Activated T-cell treated with anti-CD3 and anti-CD28 coated beads, Interleukin-2, amount 50 U/mL, for 4 hours (primary cell): ENCODE results near the gene NFIB. TPM values are rescaled to one million over a fixed set of nuclear protein-coding genes. Genes with fewer than 3 reads are reported as not detected.

Source experiments
- ATAC-seq, 2 donors: fragments of 200-7000 bp; cut with Tn5 transposase; one replicate each; pipeline ENCODE4 v1.10.0; 2021
- DNase-seq: peaks from one replicate; pipeline ENCODE4 v3.0.0-alpha.2; 2020
- H3K27me3 Mint-ChIP-seq: one replicate; pipeline ENCODE4 v1.8.0; 2021; ENCODE audit warnings: low read depth, mixed read lengths
- H3K36me3 Mint-ChIP-seq: one replicate; pipeline ENCODE4 v1.8.0; 2022; ENCODE audit warnings: mixed read lengths; ENCODE audit not compliant: insufficient read depth
- H3K4me1 Mint-ChIP-seq: one replicate; pipeline ENCODE4 v1.8.0; 2021; ENCODE audit warnings: low read depth, mixed read lengths
- H3K4me3 Mint-ChIP-seq: one replicate; pipeline ENCODE4 v1.8.0; 2021; ENCODE audit warnings: mild to moderate bottlenecking, moderate library complexity, mixed read lengths
- H3K9me3 Mint-ChIP-seq: one replicate; pipeline ENCODE4 v1.8.0; 2021; ENCODE audit warnings: mixed read lengths
- total RNA-seq, 3 donors: library from RNA; stranded (reverse); gene quantifications; one replicate each; pipeline ENCODE4 v1.2.1, GENCODE V29; 2021

NFIB gene
- total RNA-seq, 3 donors from 2014 or later = 0.20 to 0.42 (median 0.30) TPM

DNA sequence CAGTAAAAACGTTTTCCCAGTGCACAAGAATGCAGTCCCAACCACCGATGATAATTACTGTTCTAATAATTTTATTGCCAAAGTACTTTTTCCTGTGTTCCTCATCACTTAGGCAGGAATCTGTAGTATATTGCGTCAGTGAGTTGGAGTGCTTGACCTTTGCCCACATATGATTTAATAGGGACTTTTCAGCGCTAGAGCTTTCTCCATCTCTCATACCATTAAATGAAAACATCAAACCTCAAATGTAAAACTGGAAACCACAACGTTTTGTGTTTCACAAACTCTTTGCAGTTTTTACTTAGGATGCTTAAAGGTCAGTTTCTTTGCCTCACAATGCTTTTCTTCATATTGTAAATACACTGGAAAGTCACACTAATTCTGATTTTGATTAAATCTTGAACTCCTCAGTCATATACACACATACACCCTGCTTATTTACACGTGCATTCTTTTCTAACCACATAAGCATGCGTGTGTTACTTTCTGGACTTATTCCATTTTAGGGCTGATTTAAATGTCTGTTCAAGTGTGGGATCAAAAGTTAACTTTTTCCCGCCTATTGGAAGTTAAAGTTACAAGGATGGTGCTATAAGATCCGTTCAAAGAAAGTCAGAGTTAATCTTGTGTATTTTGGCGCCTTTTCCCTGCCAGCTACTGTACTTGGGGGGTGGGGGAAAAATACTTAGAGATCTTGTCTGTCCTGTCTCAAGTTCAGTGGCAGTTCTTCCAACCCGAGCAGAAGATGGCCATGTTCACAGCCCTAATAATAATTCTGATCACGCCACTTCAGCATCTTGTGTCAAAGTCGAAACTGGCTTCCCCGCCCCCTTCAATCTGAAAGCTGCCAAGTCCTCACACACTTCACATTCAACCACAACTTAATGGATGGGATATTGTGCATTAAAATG is 6.6 kb upstream of the NFIB start:
- no peaks in the 10 kb centered on the region for H3K9me3 Mint-ChIP-seq
- H3K4me1 Mint-ChIP-seq = peaks cover 29% of the 10 kb centered on the region
- ATAC-seq (no peak), DNase-seq (no peak)
- H3K36me3 Mint-ChIP-seq = no peaks in the 10 kb centered on the region
- peaks cover 45% of the 10 kb centered on the region for H3K27me3 Mint-ChIP-seq
- H3K4me3 Mint-ChIP-seq = peak overlapping the region; percentile 81

DNA sequence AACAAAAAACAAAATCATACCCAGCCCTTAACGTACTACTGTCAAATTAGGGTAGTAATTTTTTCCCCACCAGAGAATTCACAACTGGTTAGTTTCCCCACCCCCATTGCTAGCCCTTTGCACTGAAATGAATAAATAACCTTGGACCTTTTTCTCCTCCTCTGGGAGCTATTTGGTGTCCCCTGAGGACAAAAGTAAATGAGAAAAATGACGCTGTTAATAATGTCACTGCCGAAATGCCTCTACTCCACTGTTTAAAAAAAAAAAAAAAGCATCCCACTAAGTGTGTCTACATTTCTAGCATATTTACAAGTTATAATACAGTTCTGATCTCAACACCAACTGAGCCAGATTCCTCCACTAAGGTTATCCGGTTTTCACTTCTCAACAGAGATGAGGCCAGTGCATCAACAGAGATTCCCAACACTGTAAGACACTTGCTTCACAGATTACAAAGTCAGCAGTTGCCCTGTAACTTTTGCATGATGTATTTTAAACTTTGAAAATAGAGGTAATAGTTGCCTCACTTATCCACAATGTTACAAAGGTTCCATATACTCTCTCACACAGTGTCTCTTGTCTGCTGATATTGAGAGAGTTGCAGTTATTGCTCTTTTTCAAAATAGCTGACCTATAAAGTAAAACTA is 5.1 kb upstream of the NFIB start:
- DNase-seq = no peak
- H3K4me3 Mint-ChIP-seq = no peak overlapping the region
- H3K4me1 Mint-ChIP-seq = peaks cover 34% of the 10 kb centered on the region
- H3K9me3 Mint-ChIP-seq = no peaks in the 10 kb centered on the region
- no peaks in the 10 kb centered on the region for H3K36me3 Mint-ChIP-seq
- peaks cover 51% of the 10 kb centered on the region for H3K27me3 Mint-ChIP-seq
- no peak for ATAC-seq

DNA sequence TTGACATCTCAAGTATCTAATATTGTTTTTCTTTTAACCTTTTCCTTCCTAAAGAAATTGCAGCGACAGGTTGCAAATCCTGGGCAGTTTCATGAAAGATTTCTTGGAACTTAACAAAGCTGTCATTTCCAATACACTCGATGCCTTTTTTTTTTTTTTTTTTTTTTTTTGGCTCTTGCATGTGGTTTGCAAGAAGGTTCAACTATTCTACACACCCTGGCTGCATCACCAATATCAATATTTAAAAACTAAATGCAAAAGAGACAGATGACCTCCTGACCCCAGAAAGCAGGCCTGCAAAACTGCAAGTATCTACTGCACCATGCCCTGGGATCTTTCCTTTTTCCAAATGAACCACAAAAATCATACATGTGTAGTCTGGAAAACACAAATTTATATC is 4.4 kb upstream of the NFIB start:
- peaks cover 55% of the 10 kb centered on the region for H3K27me3 Mint-ChIP-seq
- H3K36me3 Mint-ChIP-seq = no peaks in the 10 kb centered on the region
- DNase-seq (no peak), ATAC-seq (no peak)
- H3K4me1 Mint-ChIP-seq = peaks cover 38% of the 10 kb centered on the region
- no peaks in the 10 kb centered on the region for H3K9me3 Mint-ChIP-seq
- no peak overlapping the region for H3K4me3 Mint-ChIP-seq

GRCh38 chr9:14317667-14318320 is 3.9 kb upstream of the NFIB start:
- H3K4me3 Mint-ChIP-seq = no peak overlapping the region
- DNase-seq (no peak), ATAC-seq (no peak)
- H3K9me3 Mint-ChIP-seq = no peaks in the 10 kb centered on the region
- H3K27me3 Mint-ChIP-seq = peaks cover 55% of the 10 kb centered on the region
- no peaks in the 10 kb centered on the region for H3K36me3 Mint-ChIP-seq
- peaks cover 36% of the 10 kb centered on the region for H3K4me1 Mint-ChIP-seq

DNA sequence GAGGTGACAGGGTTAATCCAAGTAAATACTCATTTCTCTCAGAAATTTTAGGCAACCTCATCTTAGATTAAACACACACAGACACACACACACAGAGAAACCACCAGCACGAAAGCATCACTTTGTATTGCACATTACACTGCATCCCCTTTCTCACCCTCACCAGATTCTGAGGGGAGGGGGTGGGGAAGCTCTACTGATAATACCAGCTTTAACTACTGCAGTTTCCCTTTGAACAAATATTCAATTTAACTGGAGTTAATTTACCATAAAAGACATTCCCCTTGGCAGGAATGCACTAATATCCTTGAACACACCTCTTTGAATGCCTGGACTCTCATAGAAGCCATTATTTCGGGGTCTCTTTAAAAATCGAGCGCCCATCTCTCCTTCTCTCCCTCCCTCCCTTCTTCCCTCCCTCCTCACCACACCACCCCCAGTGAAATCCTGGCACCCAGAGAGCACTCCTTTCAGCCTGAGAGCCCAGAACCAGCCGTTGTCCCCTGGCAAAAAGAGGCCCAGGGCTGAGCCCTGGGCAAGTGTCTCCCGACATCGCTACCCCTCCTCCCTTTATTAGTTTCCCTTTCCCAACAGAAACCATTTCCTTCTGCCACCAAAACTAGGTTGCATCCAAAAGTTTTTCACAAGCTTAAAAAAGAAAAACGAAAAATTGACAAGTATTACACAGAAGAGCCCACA is 2.8 kb upstream of the NFIB start:
- DNase-seq = no peak
- Mint-ChIP-seq H3K4me3 (no peak overlapping the region), H3K9me3 (no peaks in the 10 kb centered on the region), H3K27me3 (peaks cover 65% of the 10 kb centered on the region), H3K4me1 (peaks cover 32% of the 10 kb centered on the region), H3K36me3 (no peaks in the 10 kb centered on the region)
- ATAC-seq = no peak

GRCh38 chr9:14315875-14316601 is 2.1 kb upstream of the NFIB start:
- peaks cover 25% of the 10 kb centered on the region for H3K4me1 Mint-ChIP-seq
- ATAC-seq (no peak), DNase-seq (no peak)
- H3K27me3 Mint-ChIP-seq = peaks cover 61% of the 10 kb centered on the region
- H3K36me3 Mint-ChIP-seq = no peaks in the 10 kb centered on the region
- H3K4me3 Mint-ChIP-seq = peak overlapping the region; percentile 77
- H3K9me3 Mint-ChIP-seq = no peaks in the 10 kb centered on the region

- H3K36me3 Mint-ChIP-seq = no peaks in the 10 kb centered on the region
- H3K4me3 Mint-ChIP-seq = peak overlapping the region; percentile 75
- ATAC-seq = peak; percentile 61 to 65
- H3K4me1 Mint-ChIP-seq = peaks cover 18% of the 10 kb centered on the region
- no peaks in the 10 kb centered on the region for H3K9me3 Mint-ChIP-seq
- no peak for DNase-seq
- H3K27me3 Mint-ChIP-seq = peaks cover 58% of the 10 kb centered on the region
Measured at GRCh38 chr9:14314929-14315874, 1.3 kb upstream of the NFIB start.

- peaks cover 60% of the 10 kb centered on the region for H3K27me3 Mint-ChIP-seq
- H3K4me3 Mint-ChIP-seq = peak overlapping the region; percentile 75
- no peak for DNase-seq
- H3K36me3 Mint-ChIP-seq = no peaks in the 10 kb centered on the region
- ATAC-seq = no peak
- H3K9me3 Mint-ChIP-seq = no peaks in the 10 kb centered on the region
- peaks cover 18% of the 10 kb centered on the region for H3K4me1 Mint-ChIP-seq
Measured at GRCh38 chr9:14314424-14314928, 535 bp upstream of the NFIB start.

GRCh38 chr9:14313378-14313940 is 482 bp downstream of the NFIB start:
- ATAC-seq (no peak), DNase-seq (no peak)
- H3K9me3 Mint-ChIP-seq = no peaks in the 10 kb centered on the region
- H3K4me3 Mint-ChIP-seq = peak overlapping the region; percentile 77
- H3K4me1 Mint-ChIP-seq = peaks cover 19% of the 10 kb centered on the region
- peaks cover 64% of the 10 kb centered on the region for H3K27me3 Mint-ChIP-seq
- H3K36me3 Mint-ChIP-seq = no peaks in the 10 kb centered on the region

DNA sequence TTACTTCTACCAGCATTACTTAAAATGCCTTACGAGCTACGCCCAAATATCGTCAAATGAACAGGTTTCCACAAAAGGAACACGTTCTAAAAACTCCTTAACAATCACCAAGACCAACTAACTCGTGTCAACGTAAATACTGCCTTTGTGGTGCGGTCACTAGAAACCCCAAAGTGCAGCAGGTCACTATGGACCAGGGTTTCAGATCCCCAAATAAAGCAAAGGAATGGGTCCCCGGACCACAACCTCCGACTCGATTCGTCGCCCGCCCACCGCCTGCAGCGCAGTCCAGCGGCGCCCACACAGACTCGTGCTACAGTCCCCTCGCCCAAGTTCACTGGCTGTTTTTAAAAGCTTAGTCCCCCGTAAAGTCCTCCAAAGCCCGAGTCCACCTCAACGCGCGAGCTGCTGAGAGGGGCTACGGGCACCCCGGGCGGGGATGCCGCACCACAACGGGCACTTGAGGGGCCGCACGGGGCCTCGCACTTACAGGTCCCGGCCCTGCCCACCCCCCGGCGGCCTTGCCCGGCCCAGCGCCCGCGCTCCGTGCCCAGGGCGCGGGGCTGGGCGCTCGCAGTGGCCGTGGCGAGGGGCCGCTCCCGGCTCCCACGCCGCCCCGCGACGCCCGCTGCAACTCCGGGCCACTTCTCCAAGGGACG is 1.1 kb downstream of the NFIB start:
- peak overlapping the region; percentile 31 for H3K4me3 Mint-ChIP-seq
- no peak for DNase-seq
- peaks cover 67% of the 10 kb centered on the region for H3K27me3 Mint-ChIP-seq
- H3K4me1 Mint-ChIP-seq = peaks cover 19% of the 10 kb centered on the region
- no peak for ATAC-seq
- no peaks in the 10 kb centered on the region for H3K36me3 Mint-ChIP-seq
- H3K9me3 Mint-ChIP-seq = no peaks in the 10 kb centered on the region

GRCh38 chr9:14311956-14312685 is 1.8 kb downstream of the NFIB start:
- peaks cover 65% of the 10 kb centered on the region for H3K27me3 Mint-ChIP-seq
- peaks cover 19% of the 10 kb centered on the region for H3K4me1 Mint-ChIP-seq
- DNase-seq = no peak
- H3K9me3 Mint-ChIP-seq = no peaks in the 10 kb centered on the region
- no peak for ATAC-seq
- H3K4me3 Mint-ChIP-seq = no peak overlapping the region
- no peaks in the 10 kb centered on the region for H3K36me3 Mint-ChIP-seq
